C4-2B (cell line): ENCODE measurements around the gene NRXN3.

Experiments
- ZFX ChIP-seq: fragments of 450-650 bp; IDR thresholded peaks from 2 replicates; pipeline ENCODE4 v1.6.1; 2017
- TF ChIP-seq, protein P1 (sequence below): fragments of 450-650 bp; conservative IDR thresholded peaks from 2 replicates; pipeline ENCODE4 v1.5.1; 2017; ENCODE audit warnings: mild to moderate bottlenecking

- TF ChIP-seq, protein P1, sequence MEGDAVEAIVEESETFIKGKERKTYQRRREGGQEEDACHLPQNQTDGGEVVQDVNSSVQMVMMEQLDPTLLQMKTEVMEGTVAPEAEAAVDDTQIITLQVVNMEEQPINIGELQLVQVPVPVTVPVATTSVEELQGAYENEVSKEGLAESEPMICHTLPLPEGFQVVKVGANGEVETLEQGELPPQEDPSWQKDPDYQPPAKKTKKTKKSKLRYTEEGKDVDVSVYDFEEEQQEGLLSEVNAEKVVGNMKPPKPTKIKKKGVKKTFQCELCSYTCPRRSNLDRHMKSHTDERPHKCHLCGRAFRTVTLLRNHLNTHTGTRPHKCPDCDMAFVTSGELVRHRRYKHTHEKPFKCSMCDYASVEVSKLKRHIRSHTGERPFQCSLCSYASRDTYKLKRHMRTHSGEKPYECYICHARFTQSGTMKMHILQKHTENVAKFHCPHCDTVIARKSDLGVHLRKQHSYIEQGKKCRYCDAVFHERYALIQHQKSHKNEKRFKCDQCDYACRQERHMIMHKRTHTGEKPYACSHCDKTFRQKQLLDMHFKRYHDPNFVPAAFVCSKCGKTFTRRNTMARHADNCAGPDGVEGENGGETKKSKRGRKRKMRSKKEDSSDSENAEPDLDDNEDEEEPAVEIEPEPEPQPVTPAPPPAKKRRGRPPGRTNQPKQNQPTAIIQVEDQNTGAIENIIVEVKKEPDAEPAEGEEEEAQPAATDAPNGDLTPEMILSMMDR = no peak
- TF ChIP-seq ZFX = no peak
These were observed 1686.2 kb downstream of the NRXN3 start for GRCh38 chr14:79856381-79856780.
